OCI-LY3 (cell line): ENCODE measurements around the gene LYAR.

ENCODE experiments used
- CTCF ChIP-seq: fragments of 200-600, 300-600 bp; sonication (generic); IDR thresholded peaks from 2 replicates; pipeline ENCODE4 v1.5.1; 2014; ENCODE audit warnings: antibody characterized with exemption, low read length, low read depth
- EZH2phosphoT487 ChIP-seq: fragments of 200-600 bp; shearing (Covaris generic); IDR thresholded peaks from 2 replicates; pipeline ENCODE4 v1.6.1; 2018; ENCODE audit warnings: antibody characterized with exemption, mixed run types, low read depth

GRCh38 chr4:4270529-4270928 is 19.4 kb downstream of the LYAR start:
- TF ChIP-seq CTCF, result no peak
- no peak for TF ChIP-seq EZH2phosphoT487
